ENCODE measurements around the gene NSFL1C. TPM values are rescaled to one million over a fixed set of nuclear protein-coding genes. Genes with fewer than 3 reads are reported as not detected.

Gene NSFL1C
- total RNA-seq, 1 experiment from 2014 or later = 119 TPM

GRCh38 chr20:1462001-1462400 lies 4.6 kb downstream of the NSFL1C start:
- Mint-ChIP-seq H3K4me1 (ENCODE audit: low read depth, unreplicated experiment) (peaks cover 7% of the 10 kb centered on the region), H3K27me3 (ENCODE audit: insufficient read depth, unreplicated experiment) (no peaks in the 10 kb centered on the region), H3K4me3 (ENCODE audit: unreplicated experiment) (no peak overlapping the region), H3K9me3 (ENCODE audit: unreplicated experiment) (no peaks in the 10 kb centered on the region), H3K27ac (ENCODE audit: unreplicated experiment) (no peak overlapping the region), H3K36me3 (ENCODE audit: insufficient read depth, unreplicated experiment) (peaks cover 39% of the 10 kb centered on the region)
- H3K9me3 ChIP-seq = no peaks in the 10 kb centered on the region
- DNase-seq = no peak
- peaks cover 2% of the 10 kb centered on the region; the same call in 1 of the 2 replicates for H3K36me3 ChIP-seq (ENCODE audit: control insufficient read depth, insufficient read depth, low read length)
- ChIA-PET CTCF (no interaction called here), POLR2A (no interaction called here)
- no peaks in the 10 kb centered on the region for H3K27me3 ChIP-seq (replicated peaks; ENCODE audit: control insufficient read depth, insufficient read depth, low read length)
- BruUV-seq (replicated peaks) = no TSS peak
- no peak overlapping the region for H3K4me3 ChIP-seq (ENCODE audit: low read depth, low read length)
- no peak for TF ChIP-seq CTCF (IDR thresholded peaks at IDR 0.05; ENCODE audit: insufficient read depth in 1 of 2, low read depth in 1 of 2, low read length in 1 of 2, severe bottlenecking in 1 of 2, unreplicated experiment in 1 of 2)
- intact Hi-C loops (cut with micrococcal nuclease; ENCODE audit: unreplicated experiment) = no loop called here
- H3K4me1 ChIP-seq = peaks cover 7% of the 10 kb centered on the region; the same call in 1 of the 2 replicates

GRCh38 chr20:1460275-1460674 lies 6.4 kb downstream of the NSFL1C start:
- CTCF ChIA-PET = no interaction called here
- Mint-ChIP-seq H3K36me3 (ENCODE audit: insufficient read depth, unreplicated experiment) (peaks cover 44% of the 10 kb centered on the region), H3K9me3 (ENCODE audit: unreplicated experiment) (no peaks in the 10 kb centered on the region), H3K27me3 (ENCODE audit: insufficient read depth, unreplicated experiment) (no peaks in the 10 kb centered on the region), H3K4me1 (ENCODE audit: low read depth, unreplicated experiment) (peaks cover 2% of the 10 kb centered on the region), H3K4me3 (ENCODE audit: unreplicated experiment) (no peak overlapping the region), H3K27ac (ENCODE audit: unreplicated experiment) (no peak overlapping the region)
- no peaks in the 10 kb centered on the region for H3K9me3 ChIP-seq
- peaks cover 17% of the 10 kb centered on the region for H3K4me1 ChIP-seq
- POLR2A ChIA-PET = no interaction called here
- TF ChIP-seq CTCF (IDR thresholded peaks at IDR 0.05; ENCODE audit: insufficient read depth in 1 of 2, low read depth in 1 of 2, low read length in 1 of 2, severe bottlenecking in 1 of 2, unreplicated experiment in 1 of 2) = no peak
- no peak overlapping the region for H3K4me3 ChIP-seq (ENCODE audit: low read depth, low read length)
- no peak for DNase-seq
- H3K36me3 ChIP-seq (ENCODE audit: control insufficient read depth, insufficient read depth, low read length) = peaks cover 7% of the 10 kb centered on the region
- intact Hi-C loops (cut with micrococcal nuclease; ENCODE audit: unreplicated experiment) = no loop called here
- no peaks in the 10 kb centered on the region for H3K27me3 ChIP-seq (replicated peaks; ENCODE audit: control insufficient read depth, insufficient read depth, low read length)
- BruUV-seq (replicated peaks) = no TSS peak

GRCh38 chr20:1457992-1458391 lies 8.7 kb downstream of the NSFL1C start:
- CTCF ChIA-PET = no interaction called here
- H3K36me3 Mint-ChIP-seq (ENCODE audit: insufficient read depth, unreplicated experiment) = peaks cover 57% of the 10 kb centered on the region
- H3K4me1 Mint-ChIP-seq (ENCODE audit: low read depth, unreplicated experiment) = peaks cover 5% of the 10 kb centered on the region
- no peaks in the 10 kb centered on the region for H3K9me3 Mint-ChIP-seq (ENCODE audit: unreplicated experiment)
- no peaks in the 10 kb centered on the region for H3K27me3 ChIP-seq (replicated peaks; ENCODE audit: control insufficient read depth, insufficient read depth, low read length)
- no peak overlapping the region for H3K27ac Mint-ChIP-seq (ENCODE audit: unreplicated experiment)
- no peak overlapping the region for H3K4me3 ChIP-seq (ENCODE audit: low read depth, low read length)
- TF ChIP-seq CTCF (IDR thresholded peaks at IDR 0.05; ENCODE audit: insufficient read depth in 1 of 2, low read depth in 1 of 2, low read length in 1 of 2, severe bottlenecking in 1 of 2, unreplicated experiment in 1 of 2) = no peak
- no peaks in the 10 kb centered on the region for H3K27me3 Mint-ChIP-seq (ENCODE audit: insufficient read depth, unreplicated experiment)
- no peak for DNase-seq
- no peak overlapping the region for H3K4me3 Mint-ChIP-seq (ENCODE audit: unreplicated experiment)
- H3K4me1 ChIP-seq = peaks cover 20% of the 10 kb centered on the region
- peaks cover 4% of the 10 kb centered on the region for H3K36me3 ChIP-seq (ENCODE audit: control insufficient read depth, insufficient read depth, low read length)
- no peaks in the 10 kb centered on the region for H3K9me3 ChIP-seq
- POLR2A ChIA-PET = no interaction called here
- intact Hi-C loops (cut with micrococcal nuclease; ENCODE audit: unreplicated experiment) = no loop called here
- no TSS peak for BruUV-seq (replicated peaks)
